Measurements from ENCODE around the gene BTBD8.

Gene BTBD8

GRCh38 chr1:92094090-92094489 lies 13.9 kb downstream of the BTBD8 start:
- DNase-seq = no peak

GRCh38 chr1:92094595-92094994 lies 14.4 kb downstream of the BTBD8 start:
- no peak for DNase-seq

- no peak for DNase-seq
Measured at GRCh38 chr1:92095874-92096273, 15.7 kb downstream of the BTBD8 start.

DNA sequence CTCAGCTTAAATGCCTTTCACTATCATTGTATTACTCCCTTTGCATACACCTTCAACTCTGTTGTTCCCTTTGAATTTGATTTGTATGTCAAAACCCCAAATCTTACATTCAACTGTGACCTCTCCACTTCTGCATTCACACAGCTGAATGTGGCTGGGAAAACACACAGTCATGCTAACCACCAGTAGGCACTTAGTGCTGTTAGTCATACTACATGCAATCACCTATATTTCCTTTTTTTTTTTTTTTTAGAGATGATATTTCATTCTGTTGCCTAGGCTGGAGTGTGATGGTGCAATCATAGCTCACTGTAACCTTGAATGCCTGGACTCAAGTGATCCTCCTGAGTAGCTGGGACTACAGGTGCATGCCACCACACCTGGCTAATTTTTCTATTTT lies 16.2 kb downstream of the BTBD8 start:
- no peak for DNase-seq

- no peak for DNase-seq
Measured at GRCh38 chr1:92105546-92106081, 25.5 kb downstream of the BTBD8 start.

DNA sequence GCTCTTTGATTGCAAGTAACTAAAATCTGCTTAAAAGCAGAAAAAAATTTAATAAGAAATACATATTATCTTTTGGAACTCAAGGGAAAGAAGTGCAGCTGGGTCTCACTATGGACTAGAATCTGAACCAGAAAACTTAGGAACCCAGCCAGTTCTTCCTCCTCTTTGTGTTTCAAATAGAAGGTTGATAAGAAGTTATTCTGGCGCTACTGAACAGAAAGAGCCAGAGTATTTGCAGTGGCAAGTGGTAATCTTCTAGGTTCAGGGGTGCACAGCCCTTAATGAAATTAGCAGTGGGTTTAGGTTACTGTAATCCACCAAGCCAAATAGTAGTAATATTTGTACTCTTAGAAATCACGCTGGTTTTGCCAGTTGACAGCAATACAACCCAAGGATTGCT lies 28.5 kb downstream of the BTBD8 start:
- DNase-seq = no peak

DNA sequence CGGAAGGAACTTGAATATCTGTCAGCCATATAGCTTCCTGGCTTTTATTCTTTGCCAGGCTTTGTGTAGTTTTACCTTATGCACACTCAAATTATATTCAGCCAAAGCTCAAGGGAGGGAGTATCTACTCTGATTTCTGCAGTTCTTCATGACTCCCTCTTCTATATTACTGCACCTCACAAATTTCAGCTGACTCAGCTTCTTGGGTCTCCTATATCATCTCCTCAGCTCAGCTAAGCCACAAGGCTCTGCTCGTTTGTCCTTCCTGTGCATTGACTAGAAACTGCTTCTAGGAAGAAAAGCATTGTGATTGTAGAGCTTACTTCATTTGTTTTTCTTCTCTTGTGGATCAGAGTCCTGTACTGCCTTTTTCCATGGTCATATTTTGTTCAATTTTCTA lies 37.4 kb downstream of the BTBD8 start:
- no peak for DNase-seq

DNA sequence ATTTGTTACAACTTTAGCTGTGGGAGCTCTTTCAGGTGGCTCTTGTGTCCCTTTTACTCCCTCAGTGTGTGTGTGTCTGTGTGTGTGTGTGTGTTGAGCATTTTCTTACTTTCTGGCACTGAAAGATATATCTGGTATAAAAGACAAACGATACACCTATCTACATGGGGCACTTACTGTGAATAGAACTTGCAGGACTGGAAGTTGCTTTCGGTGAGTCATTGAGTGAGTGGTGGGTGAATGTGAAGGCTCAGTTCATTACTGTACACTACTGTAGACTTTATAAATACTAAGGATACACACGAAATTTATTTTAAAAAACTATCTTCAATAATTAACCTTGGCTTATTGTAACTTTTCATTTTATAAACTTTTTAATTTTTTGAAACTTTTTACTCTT lies 38.7 kb downstream of the BTBD8 start:
- no peak for DNase-seq

GRCh38 chr1:92123868-92124267 lies 43.7 kb downstream of the BTBD8 start:
- DNase-seq = no peak

GRCh38 chr1:92125204-92125603 lies 45.1 kb downstream of the BTBD8 start:
- no peak for DNase-seq

GRCh38 chr1:92126088-92126487 lies 45.9 kb downstream of the BTBD8 start:
- no peak for DNase-seq

DNA sequence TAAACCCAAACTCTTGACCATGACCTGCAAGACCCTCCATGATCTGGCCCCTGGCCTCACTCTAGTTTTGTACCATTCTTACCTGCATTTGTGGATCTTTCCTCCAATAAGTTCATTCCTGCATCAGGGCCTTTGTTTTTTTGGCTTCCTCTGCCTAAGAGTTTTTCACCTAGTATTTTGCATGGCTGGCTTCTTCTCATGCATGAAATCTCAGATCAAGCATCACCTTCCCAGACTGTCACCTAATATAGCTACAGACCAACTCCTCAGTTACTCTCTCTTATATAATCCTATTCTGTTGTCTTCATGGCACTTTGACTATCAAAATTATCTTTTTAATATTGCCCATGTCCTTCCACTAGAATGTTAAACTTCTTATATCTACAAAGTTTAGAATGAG lies 54.2 kb downstream of the BTBD8 start:
- no peak for DNase-seq

DNA sequence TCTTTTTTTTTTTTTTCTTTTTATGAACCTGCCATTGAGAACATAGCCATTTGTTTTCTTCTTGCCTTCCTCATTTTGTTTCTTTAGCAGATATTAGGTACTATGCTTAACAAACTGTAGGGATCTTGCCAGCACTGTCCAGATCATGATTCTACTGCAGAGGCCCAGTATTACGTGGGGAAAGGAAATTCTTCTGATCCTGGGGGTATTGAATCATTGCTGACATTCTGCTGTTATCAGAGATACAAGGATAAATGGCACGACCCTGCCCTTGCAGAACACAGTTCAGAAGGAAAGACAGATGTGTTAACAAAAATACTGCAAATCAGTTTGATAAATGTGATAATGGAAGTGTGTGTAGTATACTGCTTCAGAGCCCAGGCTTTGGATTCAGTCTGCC lies 56.2 kb downstream of the BTBD8 start:
- no peak for DNase-seq

GRCh38 chr1:92154934-92155333 lies 74.8 kb downstream of the BTBD8 start:
- no peak for DNase-seq

- no peak for DNase-seq
Measured at GRCh38 chr1:92159593-92159992, 79.4 kb downstream of the BTBD8 start.

GRCh38 chr1:92165389-92165788 lies 85.2 kb downstream of the BTBD8 start:
- no peak for DNase-seq

DNA sequence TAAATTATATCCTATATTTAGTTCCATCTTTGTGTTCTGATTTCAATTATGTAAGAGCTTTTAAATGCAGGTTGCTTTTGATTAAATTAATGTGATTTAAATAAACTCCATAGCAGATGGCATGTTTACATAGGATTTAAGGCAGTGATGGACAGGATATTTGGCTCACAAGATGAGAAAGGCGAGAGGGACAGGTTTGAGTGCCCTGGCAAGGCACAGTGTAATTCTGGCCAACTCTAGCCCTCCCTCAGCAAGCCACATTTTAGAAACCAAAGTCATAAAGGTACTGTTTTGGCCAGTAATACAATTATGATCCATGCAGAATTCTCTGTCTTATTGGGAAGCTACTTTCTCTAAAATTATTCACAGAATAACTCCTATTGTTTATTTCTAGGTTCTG lies 87.0 kb downstream of the BTBD8 start:
- no peak for DNase-seq

GRCh38 chr1:92168657-92169056 lies 88.5 kb downstream of the BTBD8 start:
- DNase-seq = no peak

- DNase-seq = no peak
Measured at GRCh38 chr1:92169214-92170005, 89.3 kb downstream of the BTBD8 start.

GRCh38 chr1:92184632-92185031 lies 104.5 kb downstream of the BTBD8 start:
- DNase-seq = no peak

- no peak for DNase-seq
Measured at GRCh38 chr1:92186081-92186480, 105.9 kb downstream of the BTBD8 start.

GRCh38 chr1:92188436-92189255 lies 108.5 kb downstream of the BTBD8 start:
- DNase-seq = no peak

GRCh38 chr1:92191726-92192125 lies 111.6 kb downstream of the BTBD8 start:
- DNase-seq = no peak

DNA sequence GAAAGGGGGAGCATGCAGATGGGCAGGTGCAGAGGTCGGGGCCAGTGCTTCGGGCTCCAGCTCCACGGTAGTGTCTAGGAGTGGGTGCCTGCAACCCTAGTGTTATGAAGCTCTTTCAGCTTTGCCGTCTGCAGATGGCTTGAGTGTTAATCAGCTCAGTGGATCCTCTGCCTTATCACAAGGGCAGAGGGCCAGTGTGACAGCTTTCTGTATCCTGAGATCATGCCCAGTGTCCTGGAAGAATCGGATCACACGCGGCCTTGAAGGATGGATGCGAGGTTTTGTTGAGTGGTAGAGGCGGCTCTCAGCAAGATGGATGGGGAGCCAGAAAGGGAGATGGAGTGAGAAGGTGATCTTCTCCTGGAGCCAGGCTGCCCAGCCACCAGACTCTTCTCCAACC lies 112.1 kb downstream of the BTBD8 start:
- no peak for DNase-seq

Data from activated CD4-positive, alpha-beta T cell treated with anti-CD3 and anti-CD28 coated beads, Interleukin-2, amount 50 U/mL, for 4 hours (primary cell).